HG02970 (cell line): ENCODE data around the gene CSNK1G1.
"Not testable (repeated sequence)": the region's sequence is repeated elsewhere in the genome, so short reads cannot be mapped to it uniquely, and the experiment has no call there.

ENCODE experiments used
- ATAC-seq: cut with Tn5 transposase; IDR thresholded peaks from one replicate; pipeline ENCODE4 v1.9.1; 2021; ENCODE audit warnings: mild to moderate bottlenecking, moderate library complexity, moderate number of reproducible peaks; ENCODE audit not compliant: unreplicated experiment, low FRiP score

The CSNK1G1 gene

DNA sequence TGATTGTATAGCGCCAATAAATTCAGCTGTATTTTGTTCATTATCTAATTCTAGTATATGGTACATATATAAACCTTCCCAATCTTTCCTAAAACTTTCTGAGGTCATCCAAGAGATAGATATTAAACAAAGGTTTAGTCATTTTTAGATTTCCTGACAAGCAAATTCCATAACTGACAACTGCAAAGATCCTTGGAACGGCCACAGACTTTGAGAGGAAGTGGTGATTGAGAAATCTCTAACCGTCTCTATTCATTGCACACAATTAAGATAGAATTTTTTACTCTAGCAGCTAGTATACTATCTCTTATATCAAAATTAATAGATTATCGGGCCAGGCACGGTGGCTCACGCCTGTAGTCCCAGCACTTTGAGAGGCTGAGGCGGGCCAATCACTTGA lies 4.7 kb downstream of the CSNK1G1 start:
- ATAC-seq, result no peak

- ATAC-seq, result no peak
Observed at GRCh38 chr15:64349375-64349774, 6.6 kb downstream of the CSNK1G1 start.

DNA sequence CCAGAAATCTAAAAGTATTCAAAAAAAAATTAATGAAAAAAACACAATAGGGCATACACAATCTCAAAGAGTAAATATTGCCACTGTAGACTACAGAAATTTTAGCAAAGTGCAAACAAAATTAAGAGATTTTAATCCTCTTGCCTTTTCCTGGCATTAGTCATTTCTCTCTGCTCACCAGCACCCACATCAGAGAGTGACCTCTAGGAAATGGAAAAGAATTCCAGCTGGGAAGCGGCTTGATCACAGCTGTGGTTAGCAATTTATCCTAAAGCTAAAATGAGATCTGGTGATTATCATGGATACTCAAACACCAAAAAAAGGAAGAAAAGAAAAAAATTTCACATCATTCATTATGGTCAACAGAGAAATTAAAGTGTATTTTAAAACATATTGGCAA lies 7.5 kb downstream of the CSNK1G1 start:
- no peak for ATAC-seq

DNA sequence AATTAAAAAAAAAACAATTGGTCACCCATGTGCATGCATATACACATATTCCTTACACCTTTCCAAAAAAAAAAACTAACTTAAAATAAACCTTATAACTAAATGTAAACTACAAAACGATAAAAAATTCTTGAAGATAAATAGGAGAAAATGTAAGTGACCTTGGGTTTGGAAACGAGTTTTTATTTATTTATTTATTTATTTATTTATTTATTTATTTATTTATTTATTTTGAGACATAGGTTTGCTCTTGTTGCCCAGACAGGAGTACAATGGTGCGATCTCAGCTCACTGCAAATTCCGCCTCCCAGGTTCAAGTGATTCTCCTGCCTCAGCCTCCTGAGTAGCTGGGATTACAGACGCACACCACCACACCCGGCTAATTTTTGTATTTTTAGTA lies 9.7 kb downstream of the CSNK1G1 start:
- ATAC-seq, result not testable (repeated sequence)

DNA sequence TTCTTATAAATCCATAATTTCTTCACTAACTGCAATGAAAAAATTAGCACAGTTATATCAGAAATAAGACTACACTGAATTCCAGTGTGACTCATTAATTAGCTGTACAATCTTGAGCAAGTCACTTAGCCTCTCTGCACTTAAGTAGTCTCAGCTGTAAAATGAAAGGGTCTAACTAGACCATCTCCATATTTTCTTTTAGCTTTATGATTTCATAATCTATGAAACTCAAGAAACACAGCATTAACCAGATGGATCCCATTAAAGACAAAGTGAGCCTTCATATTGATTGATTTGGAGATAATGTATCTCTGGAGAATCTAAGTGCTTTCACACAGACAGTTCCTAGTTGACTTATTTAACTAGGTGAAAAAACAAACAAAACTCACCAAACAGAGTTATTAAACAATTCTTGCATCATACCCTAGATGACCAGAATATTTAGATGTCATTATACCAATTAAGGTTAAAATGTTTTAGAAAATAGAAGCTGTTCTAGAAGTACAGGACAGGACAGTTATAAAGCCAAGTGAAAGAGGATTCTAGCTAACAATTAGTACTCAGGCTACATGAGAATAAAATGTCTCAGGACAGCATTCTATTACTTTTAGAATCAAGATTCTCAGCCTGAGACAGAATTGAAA lies 11.2 kb downstream of the CSNK1G1 start:
- no peak for ATAC-seq

- no peak for ATAC-seq
Observed at GRCh38 chr15:64343841-64344240, 12.1 kb downstream of the CSNK1G1 start.

GRCh38 chr15:64343222-64343621 lies 12.8 kb downstream of the CSNK1G1 start:
- ATAC-seq, result no peak

- no peak for ATAC-seq
Observed at GRCh38 chr15:64341961-64342360, 14.0 kb downstream of the CSNK1G1 start.

- ATAC-seq, result no peak
Observed at GRCh38 chr15:64340355-64340754, 15.6 kb downstream of the CSNK1G1 start.

DNA sequence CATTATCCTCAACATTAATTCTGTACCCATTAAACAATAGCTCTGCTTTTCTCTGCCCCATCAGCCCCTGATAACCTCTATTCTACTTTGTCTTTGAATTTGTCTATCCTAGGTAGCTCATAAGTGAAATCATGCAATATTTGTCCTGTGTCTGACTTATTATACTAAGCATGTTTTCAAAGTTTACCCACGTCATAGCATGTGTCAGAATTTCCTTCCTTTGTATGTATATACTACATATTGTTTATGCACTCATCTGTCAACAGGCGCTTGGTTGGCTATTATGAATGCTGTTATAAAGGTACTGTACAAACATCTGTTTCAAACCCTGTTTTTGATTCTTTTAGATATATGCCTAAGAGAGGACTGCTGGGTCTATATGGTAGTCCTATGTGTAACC lies 18.2 kb downstream of the CSNK1G1 start:
- ATAC-seq, result no peak

DNA sequence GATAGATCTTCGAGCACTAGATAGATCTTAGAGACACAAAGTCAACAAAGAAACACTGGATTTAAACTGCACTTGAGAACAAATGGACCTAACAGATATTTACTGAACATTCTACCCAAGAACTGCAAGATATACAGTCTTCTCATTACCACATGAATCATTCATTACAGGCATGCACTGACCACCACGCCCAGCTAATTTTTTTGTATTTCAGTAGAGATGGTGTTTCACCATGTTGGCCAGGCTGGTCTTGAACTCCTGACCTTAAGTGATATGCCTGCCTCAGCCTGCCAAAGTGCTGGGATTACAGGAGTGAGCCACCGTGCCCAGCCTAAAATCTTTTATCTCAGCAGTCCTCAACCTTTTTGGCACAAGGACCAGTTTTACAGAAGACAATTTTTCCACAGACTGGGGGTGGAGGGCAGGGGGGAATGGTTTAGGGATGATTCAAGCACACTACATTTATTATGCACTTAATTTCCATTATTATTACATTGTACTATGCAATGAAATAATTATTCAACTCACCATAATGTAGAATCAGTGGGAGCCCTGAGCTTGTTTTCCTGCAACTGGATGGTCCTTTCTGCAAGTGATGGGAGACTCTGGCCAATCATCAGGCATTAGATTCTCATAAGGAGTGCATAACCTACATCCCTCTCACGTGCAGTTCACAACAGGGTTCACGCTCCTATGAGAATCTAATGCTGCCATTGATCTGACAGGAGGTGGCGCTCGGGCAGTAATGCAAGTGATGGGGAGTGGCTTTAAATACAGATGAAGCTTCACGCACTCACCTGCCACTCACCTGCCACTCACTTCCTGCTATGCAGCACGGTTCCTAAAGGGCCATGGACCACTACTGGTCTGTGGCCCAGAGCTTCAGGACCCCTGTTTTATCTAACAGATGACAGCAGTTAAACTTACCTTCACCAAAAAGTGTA lies 21.7 kb downstream of the CSNK1G1 start:
- ATAC-seq, result no peak

DNA sequence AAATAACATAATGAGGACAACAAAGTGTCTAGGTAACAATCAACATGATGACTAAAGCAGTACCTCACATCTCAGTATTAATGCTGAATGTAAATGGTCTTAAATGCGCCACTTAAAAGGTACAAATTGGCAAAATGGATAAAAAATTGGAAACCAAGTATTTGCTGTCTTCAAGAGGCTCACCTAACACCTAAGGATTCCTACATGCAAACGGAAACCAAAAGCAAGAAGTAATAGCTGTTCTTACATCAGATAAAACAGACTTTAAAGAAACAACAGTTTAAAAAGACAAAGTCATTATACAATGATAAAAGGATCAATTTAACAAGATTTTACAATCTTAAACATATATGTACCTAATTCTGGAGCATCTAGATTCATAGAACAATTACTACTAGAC lies 22.5 kb downstream of the CSNK1G1 start:
- no peak for ATAC-seq

DNA sequence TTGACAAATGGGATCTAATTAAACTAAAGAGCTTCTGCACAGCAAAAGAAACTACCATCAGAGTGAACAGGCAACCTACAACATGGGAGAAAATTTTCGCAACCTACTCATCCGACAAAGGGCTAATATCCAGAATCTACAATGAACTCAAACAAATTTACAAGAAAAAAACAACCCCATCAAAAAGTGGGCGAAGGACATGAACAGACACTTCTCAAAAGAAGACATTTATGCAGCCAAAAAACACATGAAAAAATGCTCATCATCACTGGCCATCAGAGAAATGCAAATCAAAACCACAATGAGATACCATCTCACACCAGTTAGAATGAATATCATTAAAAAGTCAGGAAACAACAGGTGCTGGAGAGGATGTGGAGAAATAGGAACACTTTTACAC lies 24.3 kb downstream of the CSNK1G1 start:
- not testable (repeated sequence) for ATAC-seq

GRCh38 chr15:64326975-64327374 lies 29.0 kb downstream of the CSNK1G1 start:
- ATAC-seq, result not testable (repeated sequence)

GRCh38 chr15:64326458-64326857 lies 29.5 kb downstream of the CSNK1G1 start:
- ATAC-seq, result not testable (repeated sequence)

DNA sequence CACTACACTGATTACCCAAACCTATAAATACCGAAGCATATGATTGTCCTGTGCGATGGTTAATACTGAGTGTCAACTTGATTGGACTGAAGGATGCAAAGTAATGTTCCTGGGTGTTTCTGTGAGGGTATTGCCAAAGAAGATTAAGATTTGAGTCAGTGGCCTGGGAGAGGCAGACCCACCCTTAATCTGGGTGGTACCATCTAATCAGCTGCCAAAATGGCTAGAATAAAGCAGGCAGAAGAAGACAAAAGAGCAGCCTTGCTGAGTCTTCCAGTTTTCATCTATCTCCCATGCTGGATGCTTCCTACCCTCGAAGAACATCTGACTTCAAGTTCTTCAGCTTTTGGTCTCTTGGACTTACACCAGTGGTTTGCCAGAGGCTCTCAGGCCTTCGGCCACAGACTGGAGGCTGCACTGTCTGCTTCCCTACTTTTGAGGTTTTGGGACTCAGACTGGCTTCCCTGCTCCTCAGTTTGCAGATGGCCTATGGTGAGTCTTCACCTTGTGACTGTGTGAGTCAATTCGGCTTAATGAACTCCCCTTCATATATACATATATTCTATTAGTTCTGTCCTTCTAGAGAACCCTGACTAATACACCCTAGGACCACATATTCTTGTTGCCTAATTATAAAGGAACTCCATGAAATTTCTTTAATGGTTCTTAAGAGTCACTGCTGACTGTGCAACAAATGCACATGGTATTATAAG lies 31.7 kb downstream of the CSNK1G1 start:
- no peak for ATAC-seq

- no peak for ATAC-seq
Observed at GRCh38 chr15:64315216-64315615, 40.8 kb downstream of the CSNK1G1 start.

- no peak for ATAC-seq
Observed at GRCh38 chr15:64314456-64314855, 41.5 kb downstream of the CSNK1G1 start.

DNA sequence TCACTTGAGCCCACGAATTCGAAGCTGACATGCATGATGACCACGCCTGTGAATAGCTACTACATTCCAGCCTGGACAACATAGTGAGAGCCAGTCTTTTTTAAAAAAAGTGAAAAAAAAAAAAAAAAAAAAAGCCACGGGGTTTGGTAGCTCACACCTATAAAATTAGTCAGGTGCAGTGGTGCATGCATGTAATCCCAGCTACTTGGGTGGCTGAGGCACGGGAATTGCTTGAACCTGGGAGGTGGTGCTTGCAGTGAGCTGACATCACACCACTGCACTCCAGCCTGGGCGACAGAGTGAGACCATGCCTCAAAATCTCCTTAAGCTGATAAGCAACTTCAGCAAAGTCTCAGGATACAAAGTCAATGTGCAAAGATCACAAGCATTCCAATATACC lies 44.4 kb downstream of the CSNK1G1 start:
- no peak for ATAC-seq

DNA sequence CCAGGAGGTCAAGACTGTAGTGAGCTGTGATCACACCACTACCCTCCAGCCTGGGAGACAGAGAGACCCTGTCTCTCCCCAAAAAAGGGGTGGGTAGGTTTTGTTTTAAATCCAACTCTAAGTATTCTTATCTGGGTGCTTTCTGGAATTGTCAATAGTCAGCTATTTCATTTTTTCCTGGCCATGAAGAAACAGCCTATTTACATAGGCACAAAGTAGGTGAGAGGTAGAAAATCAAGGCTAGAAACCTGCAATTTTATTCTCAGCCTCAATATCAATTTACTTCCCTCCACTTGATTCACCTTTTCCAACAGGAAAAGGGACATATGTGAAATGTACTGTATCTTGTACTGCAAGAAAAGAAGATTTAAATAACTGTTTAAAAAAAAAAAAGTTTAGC lies 45.9 kb downstream of the CSNK1G1 start:
- no peak for ATAC-seq

- no peak for ATAC-seq
Observed at GRCh38 chr15:64305261-64305660, 50.7 kb downstream of the CSNK1G1 start.
